ENCODE data around the gene MYBBP1A. TPM values are rescaled to one million over a fixed set of nuclear protein-coding genes. Genes with fewer than 3 reads are reported as not detected.
"Not testable (repeated sequence)": the region's sequence is repeated elsewhere in the genome, so short reads cannot be mapped to it uniquely, and the experiment has no call there.

MYBBP1A gene
- total and polyA plus RNA-seq, 2 of the 4 experiments (the other 2 are of a cell fraction) = 22.6 to 45.9 TPM

- Histone ChIP-seq H3K79me1 (ENCODE audit: low read depth in 1 of 2, low read length in 2 of 2) (no peaks in the 10 kb centered on the region), H3K27me3 (ENCODE audit: control insufficient read depth, insufficient read depth, low read length) (peaks cover 46% of the 10 kb centered on the region), H2BK120ac (ENCODE audit: low read depth, low read length) (no peak overlapping the region), H2BK15ac (ENCODE audit: low read depth, low read length) (no peak overlapping the region), H3K18ac (ENCODE audit: low read depth, low read length) (no peak overlapping the region), H3K9ac (ENCODE audit: low read depth, low read length) (no peak overlapping the region), H2AFZ (replicated peaks; ENCODE audit: low read length, poor library complexity) (no peak overlapping the region), H2BK20ac (ENCODE audit: low read depth, low read length) (no peak overlapping the region), H3K9me3 (ENCODE audit: control insufficient read depth, insufficient read depth, low read length) (no peaks in the 10 kb centered on the region), H2BK5ac (ENCODE audit: low read depth, low read length, poor library complexity, severe bottlenecking) (no peak overlapping the region), H3K4me3 (ENCODE audit: insufficient read depth, low read depth, low read length) (no peak overlapping the region), H3K23ac (ENCODE audit: low read depth, low read length) (no peak overlapping the region), H3K4me2 (ENCODE audit: low read depth, low read length) (no peak overlapping the region), H3K4ac (ENCODE audit: low read depth, low read length) (no peak overlapping the region), H2AK9ac (replicated peaks; ENCODE audit: low read depth, low read length, poor library complexity) (no peak overlapping the region), H4K20me1 (ENCODE audit: insufficient read depth, low read length) (no peaks in the 10 kb centered on the region), H3K4me1 (ENCODE audit: control insufficient read depth, insufficient read depth, low read length) (peaks cover 4% of the 10 kb centered on the region; the same call in 1 of the 2 replicates), H3K56ac (ENCODE audit: extremely low read depth, insufficient read depth, low read length) (no peak overlapping the region), H4K91ac (ENCODE audit: insufficient read depth, low read depth, low read length) (no peak overlapping the region), H4K8ac (ENCODE audit: low read depth in 2 of 2, low read length in 2 of 2) (no peak overlapping the region), H3K27ac (ENCODE audit: insufficient read depth, low read length) (no peak overlapping the region), H2AK5ac (ENCODE audit: low read depth, low read length) (no peak overlapping the region), H3K36me3 (ENCODE audit: control insufficient read depth, insufficient read depth, low read length) (no peaks in the 10 kb centered on the region), H3K9me1 (ENCODE audit: insufficient read depth, low read length) (no peaks in the 10 kb centered on the region), H4K5ac (ENCODE audit: low read depth, low read length) (no peak overlapping the region), H3K14ac (replicated peaks; ENCODE audit: low read depth, low read length) (no peak overlapping the region)
- no CpG with 5 or more reads among the region's 10 CpGs for WGBS, 2 experiments (ENCODE audit: extremely low coverage in 2 of 2, insufficient read length in 1 of 2)
- in situ Hi-C loops (cut with MboI; ENCODE audit: low sequenced_read_pairs) = no loop called here
- dilution Hi-C loops (cut with HindIII; ENCODE audit: low sequenced_read_pairs, unreplicated experiment) = no loop called here
- TF ChIP-seq RCOR1 (IDR thresholded peaks at IDR 0.05; ENCODE audit: insufficient replicate concordance, low read length) (no peak), MAFK (IDR thresholded peaks at IDR 0.05; ENCODE audit: low read depth, low read length) (no peak), CEBPB (IDR thresholded peaks at IDR 0.05; ENCODE audit: low read depth, low read length) (no peak), CHD1 (IDR thresholded peaks at IDR 0.05; ENCODE audit: low read depth, low read length) (no peak), POLR2A (IDR thresholded peaks at IDR 0.05; ENCODE audit: low read depth, low read length) (no peak), ELK1 (IDR thresholded peaks at IDR 0.05; ENCODE audit: borderline replicate concordance, low read depth, low read length) (no peak), MAZ (IDR thresholded peaks at IDR 0.05; ENCODE audit: borderline replicate concordance, low read depth, low read length) (no peak)
- CTCF ChIA-PET = no interaction called here
- no peak for ATAC-seq (ENCODE audit: low read depth)
- intact Hi-C loops (cut with micrococcal nuclease) = no loop called here
- DNase-seq = no peak
- POLR2A ChIA-PET (ENCODE audit: unreplicated experiment) = no interaction called here
- BruUV-seq (replicated peaks) = no TSS peak
Measured at GRCh38 chr17:4590981-4591453, 35.8 kb upstream of the MYBBP1A start.

- H3K23ac ChIP-seq (ENCODE audit: low read depth, low read length); H4K91ac ChIP-seq (ENCODE audit: insufficient read depth, low read depth, low read length); H4K20me1 ChIP-seq (ENCODE audit: insufficient read depth, low read length); H3K4me1 ChIP-seq (ENCODE audit: control insufficient read depth, insufficient read depth, low read length); DNase-seq; H4K5ac ChIP-seq (ENCODE audit: low read depth, low read length); H4K8ac ChIP-seq (ENCODE audit: low read depth in 2 of 2, low read length in 2 of 2); CTCF ChIA-PET; H3K9me3 ChIP-seq (ENCODE audit: control insufficient read depth, insufficient read depth, low read length); dilution Hi-C loops (cut with HindIII; ENCODE audit: low sequenced_read_pairs, unreplicated experiment); H3K27ac ChIP-seq (ENCODE audit: insufficient read depth, low read length); H2AK5ac ChIP-seq (ENCODE audit: low read depth, low read length); H3K9me1 ChIP-seq (ENCODE audit: insufficient read depth, low read length); H3K4ac ChIP-seq (ENCODE audit: low read depth, low read length); H3K36me3 ChIP-seq (ENCODE audit: control insufficient read depth, insufficient read depth, low read length); H3K9ac ChIP-seq (ENCODE audit: low read depth, low read length); H2BK120ac ChIP-seq (ENCODE audit: low read depth, low read length); H3K14ac ChIP-seq (replicated peaks; ENCODE audit: low read depth, low read length); H2BK15ac ChIP-seq (ENCODE audit: low read depth, low read length); H2BK20ac ChIP-seq (ENCODE audit: low read depth, low read length); in situ Hi-C loops (cut with MboI; ENCODE audit: low sequenced_read_pairs); H2AK9ac ChIP-seq (replicated peaks; ENCODE audit: low read depth, low read length, poor library complexity); H3K56ac ChIP-seq (ENCODE audit: extremely low read depth, insufficient read depth, low read length); H3K79me1 ChIP-seq (ENCODE audit: low read depth in 1 of 2, low read length in 2 of 2); H2BK5ac ChIP-seq (ENCODE audit: low read depth, low read length, poor library complexity, severe bottlenecking); BruUV-seq (replicated peaks); ATAC-seq (ENCODE audit: low read depth); H2AFZ ChIP-seq (replicated peaks; ENCODE audit: low read length, poor library complexity); intact Hi-C loops (cut with micrococcal nuclease); H3K4me2 ChIP-seq (ENCODE audit: low read depth, low read length); H3K18ac ChIP-seq (ENCODE audit: low read depth, low read length); H3K4me3 ChIP-seq (ENCODE audit: insufficient read depth, low read depth, low read length); POLR2A ChIA-PET (ENCODE audit: unreplicated experiment): not testable (repeated sequence)
- H3K27me3 ChIP-seq (ENCODE audit: control insufficient read depth, insufficient read depth, low read length) = peaks cover 54% of the 10 kb centered on the region
- 70% methylated on average over 2 of the region's 11 CpGs; no CpG with 5 or more reads in 1 of the 2 experiments for WGBS, 2 experiments (ENCODE audit: extremely low coverage in 2 of 2, insufficient read length in 1 of 2)
Measured at GRCh38 chr17:4590042-4590441, 34.9 kb upstream of the MYBBP1A start.
